ENCODE results near the gene FERMT1.
A peak's percentile ranks its signal among the peaks of the same experiment; 100 is the strongest.
"Not testable (repeated sequence)": the region's sequence is repeated elsewhere in the genome, so short reads cannot be mapped to it uniquely, and the experiment has no call there.

The FERMT1 gene

GRCh38 chr20:6040540-6040939 is 82.3 kb downstream of the FERMT1 start:
- DNase-seq (ENCODE audit: low spot score): no peak

- DNase-seq (ENCODE audit: low spot score): no peak
Observed at GRCh38 chr20:6039766-6040165, 83.1 kb downstream of the FERMT1 start.

GRCh38 chr20:6038256-6038655 is 84.6 kb downstream of the FERMT1 start:
- no peak for DNase-seq (ENCODE audit: low spot score)

GRCh38 chr20:6037082-6037481 is 85.7 kb downstream of the FERMT1 start:
- DNase-seq (ENCODE audit: low spot score): no peak

GRCh38 chr20:6036213-6036612 is 86.6 kb downstream of the FERMT1 start:
- DNase-seq (ENCODE audit: low spot score): no peak

- no peak for DNase-seq (ENCODE audit: low spot score)
Observed at GRCh38 chr20:6034134-6034969, 88.5 kb downstream of the FERMT1 start.

GRCh38 chr20:6032907-6033306 is 89.9 kb downstream of the FERMT1 start:
- not testable (repeated sequence) for DNase-seq (ENCODE audit: low spot score)

GRCh38 chr20:6030453-6031080 is 92.3 kb downstream of the FERMT1 start:
- no peak for DNase-seq (ENCODE audit: low spot score)

- peak; percentile 51 for DNase-seq (ENCODE audit: low spot score)
Observed at GRCh38 chr20:6029538-6029937, 93.3 kb downstream of the FERMT1 start.

- DNase-seq (ENCODE audit: low spot score): no peak
Observed at GRCh38 chr20:6028818-6029217, 94.0 kb downstream of the FERMT1 start.

- no peak for DNase-seq (ENCODE audit: low spot score)
Observed at GRCh38 chr20:6026051-6026450, 96.8 kb downstream of the FERMT1 start.
